DND-41 (cell line): ENCODE results near the gene PHKA1.

Experiments used
- CTCF ChIP-seq: IDR thresholded peaks from 2 replicates; pipeline ENCODE4 v1.5.1; 2012; ENCODE audit warnings: borderline replicate concordance, low read length, moderate library complexity, mild to moderate bottlenecking; ENCODE audit not compliant: poor library complexity, severe bottlenecking; ENCODE audit errors: extremely low read depth
- EZH2 ChIP-seq: IDR thresholded peaks from 3 replicates; pipeline ENCODE4 v1.6.1; 2012; ENCODE audit warnings: borderline replicate concordance, low read depth, mild to moderate bottlenecking, moderate library complexity, low read length, inconsistent platforms; ENCODE audit not compliant: severe bottlenecking

- TF ChIP-seq CTCF (no peak), EZH2 (no peak)
Measured at GRCh38 chrX:72713130-72713529, 976 bp downstream of the PHKA1 start.
